NCI-H128 (cell line): ENCODE results near the gene UBE2D2.
"Not testable (repeated sequence)": the region's sequence is repeated elsewhere in the genome, so short reads cannot be mapped to it uniquely, and the experiment has no call there.

ENCODE experiments used
- DNase-seq: peaks from one replicate; lab custom pipeline; 2025; ENCODE audit not compliant: unreplicated experiment; lab: John Stamatoyannopoulos, UW

UBE2D2 gene

DNA sequence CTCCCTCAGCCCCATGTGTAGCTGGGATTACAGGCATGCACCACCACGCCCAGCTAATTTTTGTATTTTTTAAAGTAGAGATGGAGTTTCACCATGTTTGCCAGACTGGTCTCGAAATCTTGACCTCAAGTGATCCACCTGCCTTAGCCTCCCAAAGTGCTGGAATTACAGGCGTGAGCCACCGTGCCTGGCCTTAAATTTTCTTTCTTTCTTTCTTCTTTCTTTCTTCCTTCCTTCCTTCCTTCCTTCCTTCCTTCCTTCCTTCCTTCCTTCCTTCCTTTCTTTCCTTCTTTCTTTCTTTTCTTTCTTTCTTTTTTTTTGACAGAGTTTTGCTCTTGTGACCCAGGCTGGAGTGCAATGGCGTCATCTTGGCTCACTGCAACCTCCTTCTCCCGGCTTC lies 14.5 kb upstream of the UBE2D2 start:
- DNase-seq, result not testable (repeated sequence)

DNA sequence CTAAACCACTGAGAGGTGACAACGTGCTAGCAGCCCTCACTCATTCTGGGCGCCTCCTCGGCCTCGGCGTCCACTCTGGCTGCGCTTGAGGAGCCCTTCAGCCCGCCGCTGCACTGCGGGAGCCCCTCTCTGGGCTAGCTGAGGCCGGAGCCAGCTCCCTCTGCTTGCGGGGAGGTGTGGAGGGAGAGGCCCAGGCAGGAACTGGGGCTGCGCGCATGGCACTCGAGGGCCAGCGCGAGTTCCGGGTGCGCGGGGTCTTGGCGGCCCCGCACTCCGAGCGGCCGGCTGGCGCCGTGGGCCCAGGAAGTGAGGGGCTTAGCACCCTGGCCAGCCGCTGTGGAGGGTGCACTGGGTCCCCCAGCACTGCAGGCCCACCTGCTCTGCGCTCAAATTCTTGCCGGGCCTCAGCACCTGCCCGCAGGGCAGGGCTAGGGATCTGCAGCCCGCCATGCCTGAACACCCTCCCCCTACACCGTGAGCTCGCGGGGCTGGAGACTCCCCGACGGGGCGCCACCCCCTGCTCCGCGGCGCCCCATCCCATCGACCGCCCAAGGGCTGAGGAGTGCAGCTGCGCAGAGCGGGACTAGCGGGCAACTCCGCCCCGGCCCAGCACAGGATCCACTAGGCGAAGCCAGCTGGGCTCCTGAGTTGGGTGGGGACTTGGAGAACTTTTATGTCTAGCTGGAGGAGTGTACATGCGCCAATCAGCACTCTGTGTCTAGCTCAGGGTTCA lies 11.8 kb upstream of the UBE2D2 start:
- no peak for DNase-seq

DNA sequence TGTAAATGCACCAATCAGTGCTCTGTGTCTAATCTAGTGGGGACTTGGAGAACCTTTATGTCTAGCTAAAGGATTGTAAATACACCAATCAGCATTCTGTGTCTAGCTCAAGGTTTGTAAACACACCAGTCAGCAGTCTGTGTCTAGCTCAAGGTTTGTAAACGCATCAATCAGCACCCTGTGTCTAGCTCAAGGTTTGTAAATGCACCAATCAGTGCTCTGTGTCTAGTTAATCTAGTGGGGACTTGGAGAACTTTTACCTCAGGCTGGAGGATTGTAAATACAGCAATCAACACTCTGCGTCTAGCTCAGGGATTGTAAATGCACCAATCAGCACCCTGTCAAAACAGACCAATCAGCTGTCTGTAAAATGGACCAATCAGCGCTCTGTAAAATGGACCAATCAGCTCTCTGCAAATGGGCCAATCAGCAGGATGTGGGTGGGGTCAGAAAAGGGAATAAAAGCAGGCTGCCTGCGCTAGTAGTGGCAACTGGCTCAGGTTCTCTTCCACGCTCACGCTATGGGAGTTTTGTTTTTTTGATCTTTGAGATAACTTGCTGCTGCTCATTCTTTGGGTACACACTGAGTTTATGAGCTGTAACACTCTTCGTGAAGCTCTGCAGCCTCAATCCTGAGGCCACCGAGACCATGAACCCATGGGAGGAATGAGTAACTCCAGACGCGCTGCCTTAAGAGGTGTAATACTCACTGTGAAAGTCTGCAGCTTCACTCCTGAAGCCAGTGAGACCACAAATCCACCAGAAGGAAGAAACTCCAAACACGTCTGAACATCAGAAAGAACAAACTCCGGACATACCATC lies 10.9 kb upstream of the UBE2D2 start:
- DNase-seq, result not testable (repeated sequence)

DNA sequence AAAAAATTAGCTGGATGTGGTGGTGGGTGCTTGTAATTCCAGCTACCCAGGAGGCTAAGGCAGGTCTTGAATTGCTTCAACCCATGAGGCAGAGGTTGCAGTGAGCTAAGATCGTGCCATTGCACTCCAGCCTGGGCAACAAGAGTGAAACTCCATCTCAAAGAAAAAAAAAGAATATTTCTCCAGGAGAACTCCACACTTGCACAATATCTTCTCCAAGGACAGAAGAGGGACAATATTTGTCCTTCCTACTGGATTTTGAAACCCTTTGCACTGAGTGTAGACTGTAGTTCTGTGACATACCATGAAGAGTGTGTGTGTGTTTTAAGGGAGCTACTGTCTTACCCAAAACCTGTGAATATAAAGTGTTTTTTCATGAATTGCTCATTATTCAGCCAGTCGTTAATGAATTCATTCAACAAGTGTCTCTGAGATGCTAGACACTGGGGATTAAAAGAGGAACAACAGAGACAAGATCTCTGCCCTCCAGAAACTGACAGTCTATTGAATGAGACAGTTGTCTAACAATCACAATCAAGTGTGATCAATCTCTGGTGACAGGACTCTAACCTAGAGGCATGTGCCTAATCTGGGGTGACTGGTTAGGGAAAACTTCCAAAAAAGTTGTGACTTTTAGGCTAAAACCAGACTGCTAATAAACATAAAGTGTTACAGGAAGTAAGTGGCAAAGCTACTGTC lies 9.8 kb upstream of the UBE2D2 start:
- no peak for DNase-seq

DNA sequence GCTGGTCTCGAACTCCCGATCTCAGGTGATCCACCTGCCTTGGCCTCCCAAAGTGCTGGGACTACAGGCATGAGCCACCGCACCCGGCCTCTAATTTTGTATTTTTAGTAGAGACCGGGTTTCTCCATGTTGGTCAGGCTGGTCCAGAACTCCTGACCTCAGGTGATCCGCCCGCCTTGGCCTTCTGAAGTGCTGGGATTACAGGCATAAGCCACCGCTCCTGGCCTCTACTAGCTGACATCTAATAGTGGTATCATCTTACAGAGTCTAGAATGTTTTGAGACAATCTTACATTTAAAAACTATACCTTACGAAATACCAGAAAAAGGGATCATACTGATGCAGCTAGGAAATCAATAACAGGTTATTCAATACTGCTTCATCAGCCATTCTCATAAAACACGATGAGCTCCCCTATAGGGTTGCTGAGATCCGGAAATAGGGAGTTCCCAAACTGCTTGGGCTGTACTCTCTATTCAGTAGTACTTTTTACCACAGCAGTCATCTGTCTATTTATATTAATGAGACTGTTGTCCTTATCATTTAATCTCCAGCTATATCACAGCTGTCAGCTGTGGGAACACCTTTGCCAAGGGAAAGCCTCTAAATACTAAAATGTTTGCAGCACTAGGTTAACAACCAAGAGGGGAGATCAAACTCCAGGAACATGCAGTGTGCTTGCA lies 8.1 kb upstream of the UBE2D2 start:
- no peak for DNase-seq

DNA sequence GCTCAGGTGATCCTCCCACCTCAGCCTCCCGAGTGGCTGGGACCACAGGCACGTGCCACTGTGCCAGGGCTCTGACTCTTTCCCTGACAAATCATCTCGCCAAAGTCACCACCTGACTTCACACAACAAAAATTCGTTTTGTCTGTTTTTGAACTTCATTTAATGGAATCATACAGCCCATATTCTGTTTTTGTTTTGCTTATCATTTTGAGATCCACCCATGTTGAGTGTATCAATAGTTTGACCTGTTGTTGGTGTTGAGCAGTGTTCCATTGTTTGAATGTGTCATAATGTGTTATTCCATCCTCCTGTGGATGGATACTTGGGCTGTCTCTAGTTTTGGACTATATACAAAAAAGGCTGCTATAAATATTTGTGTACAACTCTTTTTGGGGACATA lies 6.9 kb upstream of the UBE2D2 start:
- no peak for DNase-seq

DNA sequence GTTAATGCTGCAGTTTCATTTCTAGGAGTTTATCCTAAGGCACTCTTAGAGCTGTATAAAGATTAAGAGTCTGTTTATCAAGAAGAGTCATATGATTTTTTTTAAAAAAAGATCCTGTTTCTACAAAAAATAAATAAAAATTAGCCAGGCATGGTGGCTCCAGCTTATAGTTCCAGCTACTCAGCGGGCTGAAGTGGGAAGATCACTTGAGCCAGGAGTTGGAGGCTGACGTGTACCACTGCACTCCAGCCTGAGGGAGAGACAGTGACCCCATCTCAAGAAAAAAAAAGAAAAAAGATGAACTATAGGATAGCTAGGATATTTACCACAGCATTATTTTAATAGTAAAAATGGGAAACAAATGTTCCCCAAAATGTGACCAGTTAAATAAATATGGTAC lies 3.3 kb upstream of the UBE2D2 start:
- no peak for DNase-seq

DNA sequence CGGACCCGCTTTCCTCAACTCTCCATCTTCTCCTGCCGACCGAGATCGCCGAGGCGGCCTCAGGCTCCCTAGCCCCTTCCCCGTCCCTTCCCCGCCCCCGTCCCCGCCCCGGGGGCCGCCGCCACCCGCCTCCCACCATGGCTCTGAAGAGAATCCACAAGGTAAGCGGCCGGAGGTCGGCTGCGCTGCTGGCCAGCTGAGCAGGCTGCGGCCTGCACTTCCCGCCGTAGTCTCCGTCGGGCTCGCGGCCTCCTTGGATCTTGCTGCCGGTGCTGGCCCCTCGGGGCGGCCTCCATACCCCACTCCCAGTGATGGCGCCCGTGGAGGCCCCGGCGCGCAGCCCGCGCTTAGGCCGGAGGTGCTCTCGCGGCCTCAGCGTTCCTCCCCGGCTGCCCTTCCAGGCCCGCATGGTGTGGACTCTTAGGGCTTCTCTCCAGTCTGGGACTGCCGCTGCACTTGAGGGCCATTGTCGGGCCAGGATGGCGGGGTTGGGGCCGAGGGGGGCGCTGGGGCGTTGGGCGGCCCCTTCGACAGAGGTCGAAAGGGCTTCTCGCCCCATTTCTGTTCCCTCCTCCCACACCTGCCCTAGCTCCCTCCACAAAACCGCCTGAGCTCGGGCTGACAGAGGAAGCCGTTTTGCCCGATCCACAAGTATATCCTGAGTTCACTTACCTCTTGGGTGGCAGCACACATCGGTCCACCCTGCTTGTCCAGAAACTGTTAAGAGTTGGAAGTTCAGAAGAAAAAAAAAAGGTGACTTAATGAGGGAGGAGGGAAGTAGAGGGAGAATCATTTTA lies 714 bp downstream of the UBE2D2 start:
- no peak for DNase-seq

DNA sequence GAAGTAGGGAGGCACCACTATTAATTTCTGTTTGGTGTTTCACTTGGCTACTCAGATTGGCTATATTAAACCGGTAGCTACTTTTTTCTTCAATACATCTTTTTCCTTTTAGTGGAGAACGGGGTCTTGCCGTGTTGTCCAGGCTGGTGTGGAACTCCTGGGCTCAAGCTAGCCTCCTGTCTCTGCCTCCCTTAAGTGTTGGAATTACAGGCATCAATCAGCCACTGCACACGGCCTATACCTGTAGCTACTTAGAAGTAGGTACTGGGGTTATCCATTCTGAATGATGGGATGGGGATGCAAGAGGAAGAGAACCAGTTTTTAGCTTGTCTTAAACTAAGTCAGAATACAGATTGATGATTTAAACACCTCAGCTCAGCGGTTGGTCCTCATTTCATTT lies 1.7 kb downstream of the UBE2D2 start:
- DNase-seq, result no peak

DNA sequence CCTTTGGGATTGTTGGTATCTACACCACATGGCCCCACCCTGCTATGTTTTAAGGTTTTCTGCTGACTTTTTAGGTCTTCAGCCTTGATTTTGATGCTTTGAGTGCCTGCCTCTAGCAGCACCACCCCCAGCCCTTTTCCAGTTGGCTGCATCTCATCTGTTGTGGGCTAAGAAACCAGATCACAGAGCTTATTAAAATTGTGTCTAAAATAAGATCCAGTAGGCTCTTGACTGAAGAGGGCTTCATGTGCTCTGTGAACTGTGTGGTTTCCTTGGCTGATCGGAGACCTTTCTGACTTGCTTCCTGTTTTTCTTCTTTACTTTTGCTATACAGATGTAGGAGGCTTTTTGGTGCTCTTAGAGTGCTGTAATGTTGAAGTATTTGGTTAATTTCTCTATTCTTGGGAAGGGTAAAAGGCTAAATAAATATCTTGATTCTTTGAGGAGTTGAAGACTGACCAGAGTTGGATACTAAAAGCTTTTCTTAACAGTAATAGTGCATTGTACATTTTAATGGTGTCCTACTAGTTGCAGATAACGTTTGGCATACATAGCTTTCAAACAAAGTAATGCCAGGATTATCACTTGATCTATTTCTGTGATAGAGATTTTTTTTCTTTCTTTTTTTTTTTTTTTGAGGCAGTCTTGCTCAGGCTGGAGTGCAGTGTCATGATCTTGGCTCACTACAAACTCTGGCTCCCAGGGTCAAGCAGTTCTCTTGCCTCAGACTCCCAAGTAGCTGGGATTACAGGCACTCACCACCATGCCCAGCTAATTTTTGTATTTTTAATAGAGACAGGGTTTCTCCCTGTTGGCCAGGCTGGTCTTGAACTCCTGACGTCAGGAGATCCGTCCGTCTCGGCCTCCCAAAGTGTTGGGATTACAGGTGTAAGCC lies 4.5 kb downstream of the UBE2D2 start:
- DNase-seq, result no peak

DNA sequence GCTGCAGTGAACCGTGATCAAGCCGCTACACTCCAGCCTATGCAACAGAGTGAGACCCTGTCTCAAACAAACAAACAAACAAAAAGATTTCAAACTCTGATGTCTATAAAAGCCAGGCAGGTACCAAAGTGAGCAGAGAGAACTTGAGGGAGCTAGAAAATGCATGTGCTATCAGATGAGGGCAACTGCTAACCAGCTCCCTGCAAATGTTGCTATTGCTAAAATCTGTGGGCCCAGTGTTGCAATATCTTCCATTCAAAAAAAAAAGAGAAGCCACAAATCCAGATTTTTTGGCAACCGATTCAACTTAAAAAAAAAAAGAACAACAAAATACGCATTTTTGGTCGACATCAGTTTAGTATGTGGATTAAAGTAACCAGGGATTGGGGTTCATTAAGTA lies 5.5 kb downstream of the UBE2D2 start:
- DNase-seq, result no peak

DNA sequence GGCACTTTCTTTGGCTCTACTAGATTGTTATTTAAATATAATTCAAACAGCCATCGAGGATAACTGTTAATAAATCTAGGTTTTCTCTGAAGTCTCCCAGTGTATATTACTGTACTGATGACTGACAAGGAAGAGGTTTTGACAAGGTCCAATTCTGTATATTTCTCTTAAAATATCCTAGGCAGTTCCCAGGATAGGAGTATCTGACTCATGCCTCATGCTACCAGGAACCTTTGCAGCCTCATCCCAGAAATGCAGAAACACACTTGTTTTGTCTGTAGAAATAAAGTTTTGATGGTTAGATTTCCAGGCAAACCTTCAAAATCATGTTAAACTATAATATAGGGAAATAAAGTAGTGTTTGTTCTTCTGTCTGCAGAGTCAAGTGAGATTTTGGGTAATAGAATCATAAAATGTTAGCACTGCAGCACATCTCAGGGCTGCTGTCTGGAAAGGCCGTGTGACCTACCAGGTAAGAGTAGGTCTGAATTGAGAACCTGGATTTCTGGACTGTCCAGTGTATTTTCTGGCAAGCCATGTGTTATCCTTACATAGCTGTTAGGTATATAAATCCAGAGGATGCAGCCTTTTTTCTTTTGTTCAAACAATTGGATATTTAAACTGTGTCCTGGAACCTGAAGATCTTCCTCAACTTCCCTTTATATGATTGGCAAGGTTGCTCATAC lies 8.3 kb downstream of the UBE2D2 start:
- DNase-seq, result no peak

DNA sequence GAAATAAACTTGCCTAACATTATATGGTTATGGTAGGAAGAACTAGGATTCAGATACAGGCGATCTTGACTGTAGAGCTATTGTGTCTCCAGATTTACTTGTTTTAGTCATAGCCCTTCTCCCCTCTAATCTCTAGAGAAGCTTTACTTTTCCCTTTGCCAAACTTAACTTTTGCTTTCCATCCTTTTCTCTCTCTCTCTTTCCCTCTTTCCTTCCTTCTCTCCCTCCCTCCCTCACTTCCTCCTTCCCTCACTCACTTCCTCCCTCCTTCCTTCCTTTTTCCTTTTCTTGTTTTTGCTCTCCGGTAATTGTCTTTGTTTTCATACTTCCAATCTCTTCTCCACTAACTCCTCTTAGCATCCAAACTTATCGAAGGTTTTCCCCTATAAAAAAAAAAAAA lies 10.4 kb downstream of the UBE2D2 start:
- no peak for DNase-seq

DNA sequence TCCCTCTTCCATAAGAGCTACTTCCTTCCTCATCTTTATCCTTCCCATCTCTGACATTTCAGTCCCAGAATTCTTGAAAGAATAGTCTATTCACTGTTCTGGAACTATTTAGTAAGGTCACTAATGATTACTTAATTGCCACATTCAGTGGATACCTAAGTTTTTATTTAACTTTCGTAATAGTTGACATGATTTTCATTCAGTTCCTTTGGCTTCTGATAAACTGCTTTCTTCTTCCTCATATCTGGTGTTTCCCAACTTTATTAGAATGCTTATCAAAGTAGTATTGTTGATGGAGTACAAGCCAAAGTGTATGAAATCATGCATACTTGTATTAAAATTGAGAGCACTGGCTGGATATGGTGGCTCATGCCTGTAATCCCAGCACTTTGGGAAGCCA lies 10.8 kb downstream of the UBE2D2 start:
- no peak for DNase-seq

DNA sequence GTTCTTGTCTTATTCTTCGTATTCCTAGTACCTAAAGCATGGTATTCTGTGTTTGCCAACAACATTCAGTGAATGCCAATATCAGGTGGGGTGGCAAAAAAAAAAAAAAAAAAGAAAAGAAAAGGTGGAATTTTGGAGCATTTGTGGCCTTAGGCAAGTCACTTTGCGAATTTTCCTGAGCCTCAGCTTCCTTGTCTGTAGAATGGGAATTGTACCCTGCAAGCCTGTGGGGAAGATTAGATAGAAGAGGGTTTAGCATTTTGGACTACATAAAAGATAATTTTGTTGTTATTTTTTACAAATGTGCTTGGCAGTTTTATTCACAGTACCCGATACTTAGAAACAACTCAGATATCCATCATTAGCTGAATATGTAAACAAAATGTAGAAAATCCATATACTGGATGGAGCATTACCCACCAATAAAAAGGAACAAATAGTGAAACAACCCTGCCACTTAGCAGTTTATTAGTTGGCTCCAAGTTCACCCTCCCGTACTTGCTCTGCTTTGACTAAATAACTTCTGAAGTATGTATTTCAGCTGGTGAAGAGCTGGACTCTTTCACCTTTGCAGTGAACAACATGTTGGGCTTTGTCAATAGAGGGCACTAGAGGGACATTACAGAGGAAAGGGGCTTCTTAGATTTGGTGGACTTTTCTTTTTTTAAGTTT lies 13.6 kb downstream of the UBE2D2 start:
- DNase-seq, result no peak

DNA sequence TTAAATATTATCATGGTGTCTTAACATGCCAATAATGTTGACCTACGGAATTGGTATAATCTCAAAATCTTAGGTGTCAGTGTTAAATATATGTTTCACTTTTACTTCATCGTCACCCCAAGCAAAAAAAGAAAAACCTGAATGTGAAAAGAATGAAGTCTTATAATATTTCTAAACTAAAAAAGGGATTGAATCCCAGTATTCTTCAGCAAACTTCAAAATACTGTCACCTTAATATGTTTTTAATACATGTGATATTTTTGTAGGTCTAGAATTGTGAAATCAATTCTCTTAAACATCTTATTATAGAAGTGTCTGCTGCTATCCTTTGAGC lies 14.1 kb downstream of the UBE2D2 start:
- no peak for DNase-seq

DNA sequence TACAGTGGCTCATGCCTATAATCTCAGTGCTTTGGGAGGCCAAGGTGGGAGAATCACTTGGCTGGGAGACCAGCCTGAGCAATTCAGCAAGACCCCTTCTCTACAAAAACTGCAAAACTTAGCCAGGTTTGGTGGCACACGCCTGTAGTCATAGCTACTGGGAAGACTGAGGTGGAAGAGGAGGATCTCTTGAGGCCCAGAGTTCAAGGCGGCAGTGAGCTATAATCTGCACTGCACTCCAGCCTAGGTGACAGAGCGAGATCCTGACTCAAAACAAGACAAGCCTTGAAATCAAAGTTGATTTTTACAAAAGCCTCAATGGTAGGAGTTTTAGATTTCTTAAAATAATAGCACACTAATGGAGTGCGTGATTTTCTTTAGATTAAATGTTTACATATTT lies 14.6 kb downstream of the UBE2D2 start:
- DNase-seq, result no peak

DNA sequence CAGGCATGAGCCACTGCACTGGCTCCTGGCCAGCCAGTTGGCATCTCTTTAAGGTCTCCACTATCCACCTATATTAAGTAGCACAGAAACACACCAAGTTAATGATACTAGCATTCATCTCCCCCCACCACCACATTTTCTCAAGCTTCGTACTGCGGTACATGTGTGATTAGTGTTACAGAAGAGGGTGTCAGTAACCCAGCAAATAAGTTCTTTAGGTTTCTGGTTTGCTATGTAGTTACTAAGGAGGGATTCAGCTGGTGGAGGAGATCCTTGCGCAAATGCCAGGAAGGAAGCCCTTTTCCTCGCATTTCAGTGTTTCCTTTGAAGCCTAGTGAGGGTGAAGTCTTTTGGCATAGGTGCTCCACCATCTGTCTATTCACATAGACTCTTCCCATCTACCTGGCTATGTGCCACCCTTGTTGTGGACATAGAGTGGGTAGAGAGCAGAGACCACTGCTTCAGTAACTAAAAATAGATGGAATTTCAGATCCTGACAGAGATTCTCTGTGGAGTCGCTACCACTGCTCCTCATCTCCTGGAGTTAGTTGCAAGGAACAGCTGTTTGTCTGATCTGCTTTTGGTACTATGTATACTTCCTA lies 16.7 kb downstream of the UBE2D2 start:
- no peak for DNase-seq
